C4-2B (cell line): ENCODE data around the gene COL3A1.

Experiments
- CTCF ChIP-seq: fragments of 450-650 bp; conservative IDR thresholded peaks from 2 replicates; pipeline ENCODE4 v1.5.1; 2017; ENCODE audit warnings: mild to moderate bottlenecking
- ZFX ChIP-seq: fragments of 450-650 bp; IDR thresholded peaks from 2 replicates; pipeline ENCODE4 v1.6.1; 2017

- TF ChIP-seq CTCF (no peak), ZFX (no peak)
Observed at GRCh38 chr2:189010536-189010935, 36.4 kb downstream of the COL3A1 start.
